Measurements from ENCODE around the gene ZNF24.

ZNF24 gene

GRCh38 chr18:35283923-35284794 is 60.1 kb downstream of the ZNF24 start:
- no peak overlapping the region for H3K4me3 ChIP-seq (ENCODE audit: low read length)
- DNase-seq (ENCODE audit: low read depth), result no peak
- TF ChIP-seq CTCF (conservative IDR thresholded peaks at IDR 0.05; ENCODE audit: low read length), result no peak

- TF ChIP-seq CTCF (conservative IDR thresholded peaks at IDR 0.05; ENCODE audit: low read length), result peak; percentile 28
- peak; percentile 91 for DNase-seq (ENCODE audit: low read depth)
- no peak overlapping the region for H3K4me3 ChIP-seq (ENCODE audit: low read length)
Measured at GRCh38 chr18:35282353-35282752, 61.9 kb downstream of the ZNF24 start.

Data from AG10803 (cell line).